Measurements from ENCODE around the gene RALGAPA2.

RALGAPA2 gene

DNA sequence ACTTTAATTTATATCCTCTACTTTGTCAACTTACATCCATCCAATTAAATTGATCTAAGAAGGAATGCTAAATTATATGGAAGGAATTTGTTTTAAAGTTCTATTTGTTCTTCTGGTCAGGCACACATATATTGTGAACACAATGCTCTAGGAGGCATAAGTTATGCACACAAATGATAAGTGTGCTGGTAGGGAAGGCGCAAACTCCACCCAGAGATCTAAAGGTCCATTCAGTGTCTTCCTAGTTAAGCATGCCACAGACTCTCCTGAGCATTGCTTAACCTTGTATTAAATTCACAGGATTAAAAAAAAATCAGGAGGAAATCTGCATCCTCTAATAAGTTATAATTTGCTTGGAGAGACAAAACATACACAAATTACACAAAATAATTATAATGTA, 127.3 kb downstream of the RALGAPA2 start:
- no peak for DNase-seq (ENCODE audit: low read depth in 2 of 2)
- no peak for TF ChIP-seq CTCF (IDR thresholded peaks at IDR 0.05; ENCODE audit: low read depth, low read length)
- H3K4me3 ChIP-seq (replicated peaks in 1 of 2; ENCODE audit: low read depth in 2 of 2, low read length in 2 of 2): no peak overlapping the region

DNA sequence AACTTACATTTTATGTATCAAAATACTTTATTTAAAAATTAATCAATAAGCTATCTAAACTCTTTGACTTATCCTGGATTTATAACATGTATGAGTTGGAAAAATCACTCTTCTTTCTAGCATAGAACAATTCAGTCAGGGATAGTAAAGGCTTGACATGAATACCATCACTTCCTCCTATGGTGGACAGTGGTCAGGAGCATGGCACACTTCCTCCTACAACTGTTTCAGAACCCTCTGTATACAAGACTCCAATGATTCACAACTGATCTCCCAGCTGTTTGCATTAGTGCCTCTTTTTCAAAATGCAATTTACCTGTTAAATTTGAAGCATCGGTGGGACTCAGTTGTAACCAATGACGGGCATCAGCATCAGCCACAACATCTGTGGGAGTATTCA, 129.7 kb downstream of the RALGAPA2 start:
- no peak overlapping the region for H3K4me3 ChIP-seq (replicated peaks in 1 of 2; ENCODE audit: low read depth in 2 of 2, low read length in 2 of 2)
- DNase-seq (ENCODE audit: low read depth in 2 of 2): no peak
- TF ChIP-seq CTCF (IDR thresholded peaks at IDR 0.05; ENCODE audit: low read depth, low read length): no peak

GRCh38 chr20:20580139-20580538, 132.3 kb downstream of the RALGAPA2 start:
- DNase-seq (ENCODE audit: low read depth in 2 of 2): no peak
- no peak for TF ChIP-seq CTCF (IDR thresholded peaks at IDR 0.05; ENCODE audit: low read depth, low read length)
- H3K4me3 ChIP-seq (replicated peaks in 1 of 2; ENCODE audit: low read depth in 2 of 2, low read length in 2 of 2): no peak overlapping the region

DNA sequence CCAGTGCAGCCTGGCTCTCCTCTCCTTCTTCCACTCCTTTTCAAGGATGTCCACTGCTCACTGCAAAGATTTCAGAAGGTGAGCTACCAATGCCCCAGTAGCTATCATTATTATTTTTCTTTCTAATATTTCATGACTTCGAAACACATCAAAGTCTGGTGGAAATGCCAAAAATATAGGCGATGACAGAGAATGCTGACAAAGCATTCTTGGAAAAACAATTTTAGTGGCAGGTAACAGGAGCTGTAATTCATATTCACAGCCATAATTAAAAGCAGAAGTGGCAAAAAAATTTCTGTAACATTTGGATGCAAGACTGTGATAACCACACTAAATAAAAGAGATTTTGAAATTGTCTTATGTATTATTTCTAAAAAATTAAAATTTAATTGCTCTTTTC, 133.6 kb downstream of the RALGAPA2 start:
- H3K4me3 ChIP-seq (replicated peaks in 1 of 2; ENCODE audit: low read depth in 2 of 2, low read length in 2 of 2): no peak overlapping the region
- no peak for DNase-seq (ENCODE audit: low read depth in 2 of 2)
- TF ChIP-seq CTCF (IDR thresholded peaks at IDR 0.05; ENCODE audit: low read depth, low read length): no peak

- no peak overlapping the region for H3K4me3 ChIP-seq (replicated peaks in 1 of 2; ENCODE audit: low read depth in 2 of 2, low read length in 2 of 2)
- DNase-seq (ENCODE audit: low read depth in 2 of 2): no peak
- TF ChIP-seq CTCF (IDR thresholded peaks at IDR 0.05; ENCODE audit: low read depth, low read length): no peak
These were observed 138.6 kb downstream of the RALGAPA2 start for GRCh38 chr20:20573797-20574196.

- no peak overlapping the region for H3K4me3 ChIP-seq (replicated peaks in 1 of 2; ENCODE audit: low read depth in 2 of 2, low read length in 2 of 2)
- no peak for TF ChIP-seq CTCF (IDR thresholded peaks at IDR 0.05; ENCODE audit: low read depth, low read length)
- no peak for DNase-seq (ENCODE audit: low read depth in 2 of 2)
These were observed 141.2 kb downstream of the RALGAPA2 start for GRCh38 chr20:20571068-20571780.

All from cardiac fibroblast (primary cell).